ENCODE results near the gene FRMPD4. TPM values are rescaled to one million over a fixed set of nuclear protein-coding genes. Genes with fewer than 3 reads are reported as not detected.

FRMPD4 gene
- total and polyA plus RNA-seq, 2 experiments from 2014 or later: 0.19 to 0.80 TPM

Small RNAs within 50 kb of the gene (small RNA-seq; reads per million reads assigned to genes)
- gene AC119619.1 (ENCODE audit: low replicate concordance): not detected
- gene RF00019 (ENCODE audit: low replicate concordance): not detected
- not detected for gene RN7SKP290 (ENCODE audit: low replicate concordance)

All from GM23338 (cell line).